Measurements from ENCODE around the gene PLXNA2.

The PLXNA2 gene

DNA sequence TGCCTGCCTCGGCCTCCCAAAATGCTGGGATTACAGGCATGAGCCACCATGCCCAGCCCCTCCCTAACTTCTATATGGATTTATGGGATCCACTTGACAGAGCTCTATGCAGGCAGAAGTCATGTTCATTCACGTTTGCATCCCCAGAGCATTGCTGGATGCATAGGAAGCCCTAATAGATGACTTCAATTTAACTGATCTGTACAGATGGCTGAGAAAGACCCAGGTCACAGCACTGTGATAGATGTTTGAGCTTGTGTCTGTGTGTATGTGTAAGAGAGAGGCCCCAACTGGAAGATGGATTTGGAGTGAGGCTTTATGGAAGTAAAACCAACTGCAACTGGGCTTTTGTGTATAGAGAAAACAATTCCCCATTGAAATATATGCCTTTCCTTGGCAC, 30.9 kb upstream of the PLXNA2 start:
- H3K4me1 Mint-ChIP-seq, result peaks cover 40% of the 10 kb centered on the region
- H3K36me3 Mint-ChIP-seq (ENCODE audit: low read depth), result no peaks in the 10 kb centered on the region
- no peaks in the 10 kb centered on the region for H3K9me3 Mint-ChIP-seq
- no peak overlapping the region for H3K4me3 Mint-ChIP-seq
- H3K27me3 Mint-ChIP-seq (ENCODE audit: low read depth), result peaks cover 32% of the 10 kb centered on the region
- TF ChIP-seq, protein P1, sequence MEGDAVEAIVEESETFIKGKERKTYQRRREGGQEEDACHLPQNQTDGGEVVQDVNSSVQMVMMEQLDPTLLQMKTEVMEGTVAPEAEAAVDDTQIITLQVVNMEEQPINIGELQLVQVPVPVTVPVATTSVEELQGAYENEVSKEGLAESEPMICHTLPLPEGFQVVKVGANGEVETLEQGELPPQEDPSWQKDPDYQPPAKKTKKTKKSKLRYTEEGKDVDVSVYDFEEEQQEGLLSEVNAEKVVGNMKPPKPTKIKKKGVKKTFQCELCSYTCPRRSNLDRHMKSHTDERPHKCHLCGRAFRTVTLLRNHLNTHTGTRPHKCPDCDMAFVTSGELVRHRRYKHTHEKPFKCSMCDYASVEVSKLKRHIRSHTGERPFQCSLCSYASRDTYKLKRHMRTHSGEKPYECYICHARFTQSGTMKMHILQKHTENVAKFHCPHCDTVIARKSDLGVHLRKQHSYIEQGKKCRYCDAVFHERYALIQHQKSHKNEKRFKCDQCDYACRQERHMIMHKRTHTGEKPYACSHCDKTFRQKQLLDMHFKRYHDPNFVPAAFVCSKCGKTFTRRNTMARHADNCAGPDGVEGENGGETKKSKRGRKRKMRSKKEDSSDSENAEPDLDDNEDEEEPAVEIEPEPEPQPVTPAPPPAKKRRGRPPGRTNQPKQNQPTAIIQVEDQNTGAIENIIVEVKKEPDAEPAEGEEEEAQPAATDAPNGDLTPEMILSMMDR (IDR thresholded peaks at IDR 0.05; ENCODE audit: unreplicated experiment in 3 of 3), result no peak
- H3K27ac Mint-ChIP-seq, result no peak overlapping the region

DNA sequence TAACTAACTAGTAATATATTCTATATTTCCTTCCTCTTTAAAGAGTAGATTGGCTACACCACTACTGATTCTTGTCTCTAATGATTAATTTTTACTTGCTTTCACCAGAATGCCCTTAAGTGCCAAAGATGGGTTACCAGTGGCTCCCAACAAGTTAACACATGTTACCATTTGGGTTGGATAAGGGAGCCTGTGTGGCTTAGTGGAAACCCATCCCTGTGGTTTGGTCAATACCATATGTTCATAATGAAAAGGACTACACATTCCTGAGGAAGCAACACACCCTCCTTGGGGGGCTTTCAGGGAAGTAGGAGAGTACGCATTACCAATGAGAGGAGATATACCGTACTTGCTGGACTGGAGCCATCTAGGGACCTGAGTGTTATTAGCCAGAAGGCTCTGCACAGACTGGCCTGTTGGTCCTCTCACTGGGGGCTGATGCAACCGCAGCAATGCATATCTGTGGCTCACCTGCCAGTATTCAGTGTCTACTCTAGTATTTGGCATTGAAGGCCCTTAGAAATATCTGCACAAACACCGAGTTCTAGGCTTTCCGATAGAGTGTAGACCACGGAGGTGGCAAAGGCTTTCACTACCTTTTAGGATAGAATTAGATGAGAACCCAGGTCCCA, 29.3 kb upstream of the PLXNA2 start:
- peaks cover 23% of the 10 kb centered on the region for H3K27me3 Mint-ChIP-seq (ENCODE audit: low read depth)
- no peak overlapping the region for H3K4me3 Mint-ChIP-seq
- H3K9me3 Mint-ChIP-seq, result no peaks in the 10 kb centered on the region
- H3K27ac Mint-ChIP-seq, result no peak overlapping the region
- H3K36me3 Mint-ChIP-seq (ENCODE audit: low read depth), result no peaks in the 10 kb centered on the region
- peaks cover 40% of the 10 kb centered on the region for H3K4me1 Mint-ChIP-seq
- TF ChIP-seq, protein P1 (IDR thresholded peaks at IDR 0.05; ENCODE audit: unreplicated experiment in 3 of 3), result no peak

DNA sequence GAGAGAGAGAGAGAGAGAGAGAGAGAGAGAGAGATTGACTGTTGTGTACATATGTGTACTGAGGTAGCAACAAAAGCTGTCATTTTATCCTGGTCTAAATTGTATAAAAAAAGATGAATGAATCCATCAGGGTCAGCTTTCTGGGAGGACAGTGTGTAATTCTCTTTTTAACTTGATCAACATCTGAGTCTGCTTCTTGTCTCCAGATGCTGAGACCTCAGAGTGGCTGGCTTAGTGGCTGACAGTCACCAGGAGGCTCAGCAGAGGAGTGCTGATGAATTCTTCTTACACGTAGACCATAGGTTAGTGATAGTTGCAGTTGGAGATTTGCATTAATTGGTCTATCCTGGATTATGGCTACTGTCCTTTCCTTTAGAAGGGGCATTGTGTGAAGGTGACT, 28.5 kb upstream of the PLXNA2 start:
- peaks cover 31% of the 10 kb centered on the region for H3K27me3 Mint-ChIP-seq (ENCODE audit: low read depth)
- H3K9me3 Mint-ChIP-seq, result no peaks in the 10 kb centered on the region
- no peak overlapping the region for H3K27ac Mint-ChIP-seq
- no peak overlapping the region for H3K4me3 Mint-ChIP-seq
- H3K4me1 Mint-ChIP-seq, result peaks cover 47% of the 10 kb centered on the region
- no peaks in the 10 kb centered on the region for H3K36me3 Mint-ChIP-seq (ENCODE audit: low read depth)
- TF ChIP-seq, protein P1 (IDR thresholded peaks at IDR 0.05; ENCODE audit: unreplicated experiment in 3 of 3), result no peak

DNA sequence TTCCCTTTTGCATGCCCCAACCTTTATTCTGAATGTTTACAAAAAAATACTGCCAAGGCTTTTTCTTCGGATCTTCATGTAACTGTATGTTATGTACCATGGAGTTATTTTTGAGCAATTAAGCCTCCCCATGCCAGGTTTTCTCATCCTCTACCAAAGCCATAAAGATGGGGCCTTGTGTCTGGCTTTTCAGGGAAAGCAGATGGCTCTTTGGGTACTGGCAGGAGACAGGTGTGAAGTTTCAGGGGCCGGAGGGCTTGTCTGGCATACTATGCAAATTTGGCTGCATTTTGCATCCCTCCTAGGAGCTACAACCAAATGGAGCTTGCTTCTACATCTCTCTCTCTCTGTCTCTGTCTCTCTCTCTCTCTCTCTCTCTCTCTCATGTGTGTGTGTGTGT, 28.1 kb upstream of the PLXNA2 start:
- no peaks in the 10 kb centered on the region for H3K9me3 Mint-ChIP-seq
- H3K27me3 Mint-ChIP-seq (ENCODE audit: low read depth), result peaks cover 32% of the 10 kb centered on the region
- TF ChIP-seq, protein P1 (IDR thresholded peaks at IDR 0.05; ENCODE audit: unreplicated experiment in 3 of 3), result no peak
- H3K4me3 Mint-ChIP-seq, result no peak overlapping the region
- H3K4me1 Mint-ChIP-seq, result peaks cover 51% of the 10 kb centered on the region
- no peaks in the 10 kb centered on the region for H3K36me3 Mint-ChIP-seq (ENCODE audit: low read depth)
- H3K27ac Mint-ChIP-seq, result no peak overlapping the region

DNA sequence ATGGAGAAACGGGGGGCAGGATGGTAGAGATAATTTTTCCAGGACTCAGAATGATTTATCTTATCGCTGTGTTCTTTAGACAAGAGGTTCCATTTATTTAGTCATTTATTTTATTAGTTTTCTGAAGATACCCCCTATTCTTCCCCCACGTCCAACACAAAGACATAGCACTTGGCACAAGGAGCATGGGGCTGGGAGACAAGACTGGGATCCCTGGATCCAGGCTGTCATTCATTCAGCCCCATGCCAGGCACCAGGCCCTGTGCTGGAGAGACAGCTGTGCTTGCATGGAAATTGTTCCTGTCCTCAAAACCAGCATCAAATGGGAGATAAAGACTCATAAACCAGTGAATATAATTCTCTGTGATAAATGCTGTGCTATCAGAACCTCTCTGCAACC, 27.1 kb upstream of the PLXNA2 start:
- H3K9me3 Mint-ChIP-seq, result no peaks in the 10 kb centered on the region
- H3K27me3 Mint-ChIP-seq (ENCODE audit: low read depth), result peaks cover 32% of the 10 kb centered on the region
- H3K4me1 Mint-ChIP-seq, result peaks cover 58% of the 10 kb centered on the region
- TF ChIP-seq, protein P1 (IDR thresholded peaks at IDR 0.05; ENCODE audit: unreplicated experiment in 3 of 3), result no peak
- peak overlapping the region in 1 of 3 experiments; percentile 11 for H3K4me3 Mint-ChIP-seq
- H3K36me3 Mint-ChIP-seq (ENCODE audit: low read depth), result no peaks in the 10 kb centered on the region
- H3K27ac Mint-ChIP-seq, result peak overlapping the region in 2 of 3 experiments; percentile 34 to 44

DNA sequence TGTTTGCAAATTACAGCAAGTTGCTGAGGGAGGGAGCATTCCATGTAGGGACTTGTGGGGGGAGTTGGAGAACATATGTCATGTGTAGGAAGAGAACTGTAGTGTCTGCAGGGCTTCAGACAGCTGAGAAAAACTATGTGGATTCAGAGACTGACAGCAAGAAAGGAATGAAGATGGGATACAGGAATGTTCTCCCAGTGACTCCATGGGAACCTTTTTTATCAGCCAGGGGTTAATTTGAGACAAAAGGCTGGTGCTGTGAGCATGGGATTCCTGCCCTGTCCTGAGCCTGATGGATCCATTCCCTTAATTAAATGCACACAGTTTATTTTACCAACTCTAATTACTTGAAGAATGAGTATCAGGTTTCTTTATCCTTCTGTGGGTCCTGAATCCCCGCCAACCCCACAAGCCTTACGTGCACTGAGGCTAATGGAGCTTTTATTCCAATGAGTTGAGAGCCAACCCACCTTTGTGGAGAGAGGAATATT, 26.5 kb upstream of the PLXNA2 start:
- Mint-ChIP-seq H3K4me1 (peaks cover 58% of the 10 kb centered on the region), H3K27me3 (ENCODE audit: low read depth) (peaks cover 29% of the 10 kb centered on the region), H3K9me3 (no peaks in the 10 kb centered on the region), H3K27ac (peak overlapping the region; percentile 4 to 44 (median 34)), H3K4me3 (peak overlapping the region in 1 of 3 experiments; percentile 11), H3K36me3 (ENCODE audit: low read depth) (no peaks in the 10 kb centered on the region)
- TF ChIP-seq, protein P1 (IDR thresholded peaks at IDR 0.05; ENCODE audit: unreplicated experiment in 3 of 3), result no peak

Measured in nephron (organoid).